22Rv1 (cell line): ENCODE data around the gene RITA1.

Experiments used
- ZFX ChIP-seq: fragments of 450-650 bp; IDR thresholded peaks from 2 replicates; pipeline ENCODE4 v1.6.1; 2017; ENCODE audit warnings: antibody characterized with exemption, borderline replicate concordance
- TF ChIP-seq, protein P1 (sequence below): fragments of 450-650 bp; IDR thresholded peaks from 2 replicates; pipeline ENCODE4 v1.5.1; 2017; ENCODE audit warnings: mild to moderate bottlenecking

DNA sequence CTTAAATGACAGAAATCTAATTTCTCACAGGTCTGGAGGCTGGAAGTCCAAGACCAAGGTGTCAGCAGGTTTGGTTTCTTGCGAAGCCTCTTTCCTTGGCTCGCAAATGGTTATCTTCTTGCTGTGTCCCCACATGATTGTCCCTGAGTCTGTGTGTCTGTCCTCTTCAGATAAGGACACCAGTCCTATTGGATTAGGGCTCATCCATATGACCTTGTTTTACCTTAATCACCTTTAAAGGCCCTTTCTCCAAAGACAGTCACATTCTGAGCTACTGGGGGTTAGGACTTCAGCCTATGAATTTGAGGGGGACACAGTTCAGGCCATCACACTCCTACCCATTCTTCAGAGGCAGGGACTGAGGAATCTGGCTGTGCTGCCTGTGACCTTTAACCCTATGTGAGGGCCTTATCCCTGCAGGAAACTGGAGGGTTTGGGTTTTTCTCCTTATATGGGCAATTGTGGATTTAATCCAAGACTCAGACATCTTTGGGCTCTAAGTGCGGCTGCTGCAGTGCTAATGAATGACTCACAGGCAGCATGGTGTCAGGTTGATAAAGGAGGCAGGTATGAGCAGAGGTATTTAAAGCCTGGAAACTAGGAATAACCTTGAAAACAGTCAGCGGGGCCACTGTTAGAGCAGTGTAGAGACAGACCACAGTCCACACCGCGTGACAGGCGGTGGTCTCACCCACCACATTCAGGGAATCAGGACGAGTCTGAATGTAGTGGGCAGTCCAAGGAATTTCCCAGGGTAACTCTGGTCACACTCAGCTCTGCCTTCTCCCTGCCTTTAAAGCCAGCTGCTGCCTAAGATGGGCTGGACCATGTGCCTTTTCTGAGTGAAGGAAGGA lies 45.9 kb downstream of the RITA1 start:
- TF ChIP-seq, protein P1, sequence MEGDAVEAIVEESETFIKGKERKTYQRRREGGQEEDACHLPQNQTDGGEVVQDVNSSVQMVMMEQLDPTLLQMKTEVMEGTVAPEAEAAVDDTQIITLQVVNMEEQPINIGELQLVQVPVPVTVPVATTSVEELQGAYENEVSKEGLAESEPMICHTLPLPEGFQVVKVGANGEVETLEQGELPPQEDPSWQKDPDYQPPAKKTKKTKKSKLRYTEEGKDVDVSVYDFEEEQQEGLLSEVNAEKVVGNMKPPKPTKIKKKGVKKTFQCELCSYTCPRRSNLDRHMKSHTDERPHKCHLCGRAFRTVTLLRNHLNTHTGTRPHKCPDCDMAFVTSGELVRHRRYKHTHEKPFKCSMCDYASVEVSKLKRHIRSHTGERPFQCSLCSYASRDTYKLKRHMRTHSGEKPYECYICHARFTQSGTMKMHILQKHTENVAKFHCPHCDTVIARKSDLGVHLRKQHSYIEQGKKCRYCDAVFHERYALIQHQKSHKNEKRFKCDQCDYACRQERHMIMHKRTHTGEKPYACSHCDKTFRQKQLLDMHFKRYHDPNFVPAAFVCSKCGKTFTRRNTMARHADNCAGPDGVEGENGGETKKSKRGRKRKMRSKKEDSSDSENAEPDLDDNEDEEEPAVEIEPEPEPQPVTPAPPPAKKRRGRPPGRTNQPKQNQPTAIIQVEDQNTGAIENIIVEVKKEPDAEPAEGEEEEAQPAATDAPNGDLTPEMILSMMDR, result no peak
- no peak for TF ChIP-seq ZFX
